Thoracic aorta (tissue), 2 donors: Measurements from ENCODE around the gene GNA12. TPM values are rescaled to one million over a fixed set of nuclear protein-coding genes. Genes with fewer than 3 reads are reported as not detected.
"Not testable (repeated sequence)": the region's sequence is repeated elsewhere in the genome, so short reads cannot be mapped to it uniquely, and the experiment has no call there.

Experiments
- ATAC-seq: fragments of 150-250 bp; one replicate; pipeline ENCODE4 v1.8.0; 2017; ENCODE audit warnings: low read depth; ENCODE audit not compliant: insufficient number of reproducible peaks, low FRiP score
- DNase-seq: peaks from one replicate; pipeline ENCODE4 v3.0.0-alpha.2; 2020; ENCODE audit warnings: low spot score
- H3K27ac ChIP-seq, 2 donors: fragments of 200-600 bp; sonication (generic); 1 replicate in 1 of 2; 2 replicates in 1 of 2; pipeline ENCODE4 v1.5.1; 2016; ENCODE audit warnings: mild to moderate bottlenecking in 2 of 2, moderate library complexity in 2 of 2
- H3K27me3 ChIP-seq: fragments of 200-600 bp; sonication (generic); replicated peaks from 2 replicates; pipeline ENCODE4 v1.6.0; 2016; ENCODE audit warnings: mild to moderate bottlenecking; ENCODE audit not compliant: insufficient read depth
- H3K36me3 ChIP-seq: fragments of 200-600 bp; sonication (generic); one replicate; pipeline ENCODE4 v1.5.1; 2016
- H3K4me1 ChIP-seq, 2 donors: fragments of 200-600 bp; sonication (generic); 1 replicate in 1 of 2; 2 replicates in 1 of 2; pipeline versions ENCODE4 v1.5.1 to v1.6.0; 2016; ENCODE audit warnings: low read depth in 2 of 2, mild to moderate bottlenecking in 1 of 2; ENCODE audit not compliant: control insufficient read depth in 1 of 2
- H3K4me3 ChIP-seq: fragments of 200-600 bp; sonication (generic); 2 replicates; pipeline ENCODE4 v1.5.1; 2016; ENCODE audit warnings: mild to moderate bottlenecking
- H3K9me3 ChIP-seq: fragments of 200-600 bp; sonication (generic); 2 replicates; pipeline ENCODE4 v1.5.1; 2016
- total RNA-seq, 2 donors: library from RNA; depleted of rRNA; stranded (reverse); fragments of >200 nt; gene quantifications; one replicate each; pipeline versions ENCODE4 v1.1.0 to v1.2.3, GENCODE V29; 2016
- TF ChIP-seq, protein P1 (sequence below): fragments of 200-600 bp; sonication (generic); IDR thresholded peaks from one replicate; pipeline ENCODE4 v1.5.1; 2019; ENCODE audit warnings: antibody characterized with exemption

Gene GNA12
- total RNA-seq, 2 donors from 2014 or later: 27.6 to 48.8 TPM

DNA sequence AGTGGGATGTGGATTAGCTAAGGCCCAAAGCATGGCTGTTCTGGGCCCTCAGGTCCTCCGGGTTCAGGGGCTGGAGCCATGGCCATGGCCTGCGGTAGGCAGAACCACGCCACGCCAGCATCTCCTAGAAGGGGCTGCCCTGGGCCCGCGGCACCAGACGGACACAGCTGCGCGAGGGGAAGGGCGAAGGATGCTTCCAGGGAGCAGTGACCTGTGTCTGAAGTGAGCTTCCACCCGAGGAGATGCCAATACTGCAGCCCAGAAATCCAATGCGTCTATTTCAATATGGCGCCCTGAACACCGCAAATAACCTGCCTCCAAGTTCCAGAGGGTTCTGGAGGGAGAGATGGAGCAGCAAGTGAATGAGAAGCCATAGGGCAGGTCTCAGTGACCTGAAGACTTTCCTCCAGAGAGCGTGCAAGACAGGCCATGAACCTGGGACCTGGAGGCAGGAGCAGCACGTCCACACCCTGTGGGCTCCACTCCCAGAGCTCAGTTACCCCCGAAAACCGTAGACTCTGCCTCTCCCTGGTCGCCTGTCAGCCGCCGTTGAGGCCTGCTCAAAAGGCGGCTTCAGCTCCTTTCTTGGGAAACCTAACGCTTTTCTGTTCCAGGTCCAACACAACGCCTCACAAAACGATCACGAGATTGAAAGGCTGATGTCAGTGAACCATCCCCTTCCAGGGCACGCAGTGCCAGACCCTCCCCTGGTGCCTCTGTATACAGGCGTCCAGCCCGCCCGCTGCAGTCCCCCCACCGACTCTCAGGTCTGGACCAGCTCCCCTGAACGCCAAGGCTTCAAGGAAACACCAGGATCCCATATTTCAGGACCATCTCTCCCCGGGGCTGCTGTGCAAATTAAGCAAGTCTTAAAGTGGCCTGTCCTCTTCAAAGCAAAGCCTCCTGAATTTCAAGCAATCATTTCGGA lies 118.7 kb downstream of the GNA12 start:
- no peak for ATAC-seq
- H3K36me3 ChIP-seq: no peaks in the 10 kb centered on the region

DNA sequence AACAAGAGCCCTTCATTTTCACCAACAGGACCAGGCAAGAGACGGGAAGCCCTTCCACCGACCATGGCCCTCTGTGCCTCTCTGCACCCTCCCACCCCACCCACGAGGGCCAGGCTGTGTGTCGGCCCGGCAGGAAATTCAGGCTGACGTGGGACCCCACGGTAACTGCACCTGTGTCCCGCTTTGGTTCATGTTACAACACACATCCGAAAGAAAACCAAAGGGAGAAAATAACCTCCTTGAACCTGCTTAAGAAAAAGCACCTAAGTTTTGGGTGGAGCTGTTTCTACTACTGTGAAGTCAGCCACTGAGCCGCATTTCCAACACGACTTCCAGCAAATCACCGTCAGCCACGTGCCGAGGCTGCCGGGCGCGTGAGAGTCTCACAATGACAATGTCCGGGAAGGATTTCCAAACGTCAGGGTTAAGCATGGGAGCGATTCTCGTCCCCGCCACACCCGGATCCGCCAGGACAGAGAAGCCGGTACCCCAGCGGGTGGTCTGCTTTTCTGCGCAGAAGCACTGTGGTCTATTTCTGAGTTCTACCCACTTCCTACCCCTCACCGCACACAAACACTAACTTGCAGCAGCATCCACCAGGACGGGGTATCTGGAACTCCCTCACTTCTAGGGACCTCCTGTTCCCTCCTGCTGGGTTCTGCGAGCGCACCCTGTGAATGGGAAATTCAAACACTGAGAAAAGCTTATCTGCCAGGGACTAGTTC lies 119.5 kb downstream of the GNA12 start:
- no peak overlapping the region for H3K27ac ChIP-seq
- no peak for DNase-seq
- ATAC-seq: no peak
- H3K9me3 ChIP-seq: no peaks in the 10 kb centered on the region
- TF ChIP-seq, protein P1, sequence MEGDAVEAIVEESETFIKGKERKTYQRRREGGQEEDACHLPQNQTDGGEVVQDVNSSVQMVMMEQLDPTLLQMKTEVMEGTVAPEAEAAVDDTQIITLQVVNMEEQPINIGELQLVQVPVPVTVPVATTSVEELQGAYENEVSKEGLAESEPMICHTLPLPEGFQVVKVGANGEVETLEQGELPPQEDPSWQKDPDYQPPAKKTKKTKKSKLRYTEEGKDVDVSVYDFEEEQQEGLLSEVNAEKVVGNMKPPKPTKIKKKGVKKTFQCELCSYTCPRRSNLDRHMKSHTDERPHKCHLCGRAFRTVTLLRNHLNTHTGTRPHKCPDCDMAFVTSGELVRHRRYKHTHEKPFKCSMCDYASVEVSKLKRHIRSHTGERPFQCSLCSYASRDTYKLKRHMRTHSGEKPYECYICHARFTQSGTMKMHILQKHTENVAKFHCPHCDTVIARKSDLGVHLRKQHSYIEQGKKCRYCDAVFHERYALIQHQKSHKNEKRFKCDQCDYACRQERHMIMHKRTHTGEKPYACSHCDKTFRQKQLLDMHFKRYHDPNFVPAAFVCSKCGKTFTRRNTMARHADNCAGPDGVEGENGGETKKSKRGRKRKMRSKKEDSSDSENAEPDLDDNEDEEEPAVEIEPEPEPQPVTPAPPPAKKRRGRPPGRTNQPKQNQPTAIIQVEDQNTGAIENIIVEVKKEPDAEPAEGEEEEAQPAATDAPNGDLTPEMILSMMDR: no peak
- H3K27me3 ChIP-seq: no peaks in the 10 kb centered on the region
- H3K36me3 ChIP-seq: peaks cover 2% of the 10 kb centered on the region
- no peak overlapping the region for H3K4me3 ChIP-seq
- peaks cover 9% of the 10 kb centered on the region in 2 donors for H3K4me1 ChIP-seq

More for the DNA sequence above, 118.7 kb downstream of the GNA12 start:
- TF ChIP-seq, protein P1: no peak
- no peaks in the 10 kb centered on the region for H3K27me3 ChIP-seq
- H3K4me1 ChIP-seq: peaks cover 14 to 18% of the 10 kb centered on the region in 2 donors
- H3K27ac ChIP-seq: no peak overlapping the region
- DNase-seq: no peak
- no peaks in the 10 kb centered on the region for H3K9me3 ChIP-seq
- H3K4me3 ChIP-seq: no peak overlapping the region

DNA sequence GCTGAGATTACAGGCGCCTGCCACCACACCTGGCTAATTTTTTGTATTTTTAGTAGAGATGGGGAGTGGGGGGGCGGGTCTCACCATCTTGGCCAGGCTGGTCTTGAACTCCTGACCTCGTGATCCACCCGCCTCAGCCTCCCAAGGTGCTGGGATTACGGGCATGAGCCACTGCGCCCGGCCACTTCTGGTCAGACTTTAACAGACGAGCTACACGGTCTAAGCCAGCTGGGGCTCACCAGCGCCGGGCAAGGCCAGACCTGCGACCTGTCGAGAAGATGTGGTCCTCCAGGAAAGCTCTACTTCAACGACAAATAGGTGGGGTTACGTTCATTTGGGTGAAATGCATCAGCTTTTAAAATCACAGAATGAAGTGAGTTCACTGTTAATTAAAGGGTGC lies 120.1 kb downstream of the GNA12 start:
- not testable (repeated sequence) for H3K27me3 ChIP-seq, H3K4me3 ChIP-seq, H3K36me3 ChIP-seq, H3K9me3 ChIP-seq, H3K4me1 ChIP-seq, ATAC-seq, DNase-seq, H3K27ac ChIP-seq

DNA sequence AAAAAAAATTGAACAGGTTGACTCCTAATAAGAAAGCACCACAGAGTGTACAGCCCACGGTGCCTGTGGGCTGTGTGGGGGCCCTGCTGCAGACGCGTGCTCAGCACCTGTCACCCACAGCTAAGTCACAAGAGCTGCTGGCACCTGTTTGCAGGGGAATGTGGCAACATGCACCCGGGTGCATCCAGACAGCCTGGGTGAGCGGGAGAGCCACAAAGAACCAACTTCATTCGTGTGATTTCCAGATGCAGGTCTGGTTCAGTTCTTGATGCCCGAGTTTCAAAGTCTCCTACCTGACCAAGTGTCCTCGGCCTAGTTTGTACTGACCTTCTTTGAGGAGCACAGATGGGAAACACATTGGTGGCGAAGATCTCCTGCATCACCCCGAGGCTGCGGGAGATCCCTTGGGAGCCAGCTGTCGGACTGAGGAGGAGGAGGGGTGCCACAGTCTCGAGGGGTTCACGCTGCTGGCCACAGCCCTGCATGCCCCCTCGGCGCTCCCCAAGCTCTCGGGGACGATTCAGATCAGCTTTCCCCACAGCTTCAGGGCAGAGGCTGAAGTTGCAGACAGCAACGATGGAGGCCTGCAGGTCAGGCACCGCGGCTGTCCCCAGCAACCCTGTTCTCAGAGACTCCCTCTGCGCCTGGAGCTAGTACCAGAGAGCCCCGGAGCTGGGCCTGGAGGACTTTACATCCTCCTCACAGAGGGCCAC lies 120.8 kb downstream of the GNA12 start:
- ATAC-seq (no peak), DNase-seq (no peak)
- Histone ChIP-seq H3K27ac (no peak overlapping the region), H3K9me3 (no peaks in the 10 kb centered on the region), H3K36me3 (peaks cover 3% of the 10 kb centered on the region), H3K4me1 (no peaks in the 10 kb centered on the region), H3K4me3 (no peak overlapping the region), H3K27me3 (no peaks in the 10 kb centered on the region)
- TF ChIP-seq, protein P1: no peak

DNA sequence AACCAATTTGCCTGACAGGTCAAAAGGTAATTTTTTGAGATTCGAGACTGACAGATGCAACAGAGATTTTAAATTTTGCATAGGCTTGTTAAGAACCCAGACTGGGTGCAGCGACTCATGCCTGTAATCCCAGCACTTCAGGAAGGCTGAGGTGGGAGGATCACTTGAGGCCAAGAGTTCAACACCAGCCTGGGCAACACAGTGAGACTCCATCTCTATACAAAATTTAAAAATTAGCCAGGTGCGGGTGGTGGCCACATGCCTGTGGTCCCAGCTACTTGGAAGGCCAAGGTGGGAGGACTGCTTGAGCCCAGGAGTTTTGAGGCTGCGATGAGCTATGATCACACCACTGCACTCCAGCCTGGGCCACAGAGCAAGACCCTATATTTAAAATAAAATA lies 121.5 kb downstream of the GNA12 start:
- ATAC-seq: no peak
- DNase-seq: no peak
- Histone ChIP-seq H3K9me3 (no peaks in the 10 kb centered on the region), H3K27me3 (no peaks in the 10 kb centered on the region), H3K4me1 (peaks cover 0 to 4% of the 10 kb centered on the region in 2 donors), H3K36me3 (peaks cover 3% of the 10 kb centered on the region), H3K27ac (no peak overlapping the region), H3K4me3 (no peak overlapping the region)
- TF ChIP-seq, protein P1: no peak
